WERI-Rb-1 (cell line): Measurements from ENCODE around the gene AHRR.

ENCODE experiments used
- DNase-seq: peaks from one replicate; pipeline ENCODE4 v3.0.0-alpha.2; 2020
- H3K27ac ChIP-seq: fragments of 250-450 bp; sonication (Bioruptor Pico); 2 replicates; pipeline ENCODE4 v1.5.1; 2020; ENCODE audit warnings: mild to moderate bottlenecking, moderate library complexity
- H3K27me3 ChIP-seq: fragments of 250-450 bp; sonication (Bioruptor Pico); 2 replicates; pipeline ENCODE4 v1.5.1; 2021; ENCODE audit warnings: mild to moderate bottlenecking, low read depth, moderate library complexity; ENCODE audit not compliant: insufficient read depth, severe bottlenecking
- H3K36me3 ChIP-seq: fragments of 250-450 bp; sonication (Bioruptor Pico); 2 replicates; pipeline ENCODE4 v1.5.1; 2020; ENCODE audit warnings: mild to moderate bottlenecking, moderate library complexity
- H3K4me3 ChIP-seq: 2 replicates; pipeline ENCODE4 v1.5.1; 2011; ENCODE audit warnings: low read depth, mild to moderate bottlenecking, control low read depth, low read length
- H3K9me3 ChIP-seq: fragments of 250-450 bp; sonication (Bioruptor Pico); 2 replicates; pipeline ENCODE4 v1.5.1; 2021; ENCODE audit warnings: mild to moderate bottlenecking, moderate library complexity; ENCODE audit not compliant: severe bottlenecking
- CTCF ChIP-seq: IDR thresholded peaks from 2 replicates; pipeline ENCODE4 v1.5.1; 2011; ENCODE audit warnings: low read depth, mild to moderate bottlenecking, control low read depth, inconsistent platforms, low read length

AHRR gene

GRCh38 chr5:372996-373709, 51.6 kb downstream of the AHRR start:
- no peak for TF ChIP-seq CTCF
- Histone ChIP-seq H3K9me3 (no peaks in the 10 kb centered on the region), H3K36me3 (no peaks in the 10 kb centered on the region), H3K27ac (no peak overlapping the region), H3K27me3 (peaks cover 11% of the 10 kb centered on the region), H3K4me3 (peak overlapping the region; percentile 23; the same call in 1 of the 2 replicates)
- no peak for DNase-seq

GRCh38 chr5:373710-374602, 52.4 kb downstream of the AHRR start:
- H3K27ac ChIP-seq, result no peak overlapping the region
- peak; percentile 49 for DNase-seq
- no peaks in the 10 kb centered on the region for H3K36me3 ChIP-seq
- peaks cover 7% of the 10 kb centered on the region for H3K27me3 ChIP-seq
- H3K4me3 ChIP-seq, result peak overlapping the region; percentile 23; the same call in 1 of the 2 replicates
- no peaks in the 10 kb centered on the region for H3K9me3 ChIP-seq
- no peak for TF ChIP-seq CTCF

GRCh38 chr5:374631-375335, 53.3 kb downstream of the AHRR start:
- Histone ChIP-seq H3K27ac (no peak overlapping the region), H3K4me3 (no peak overlapping the region), H3K9me3 (no peaks in the 10 kb centered on the region), H3K27me3 (peaks cover 7% of the 10 kb centered on the region), H3K36me3 (no peaks in the 10 kb centered on the region)
- TF ChIP-seq CTCF, result no peak
- DNase-seq, result no peak

GRCh38 chr5:375336-375920, 53.9 kb downstream of the AHRR start:
- no peak for TF ChIP-seq CTCF
- Histone ChIP-seq H3K36me3 (no peaks in the 10 kb centered on the region), H3K27me3 (peaks cover 7% of the 10 kb centered on the region), H3K27ac (no peak overlapping the region), H3K4me3 (no peak overlapping the region), H3K9me3 (no peaks in the 10 kb centered on the region)
- DNase-seq, result no peak

GRCh38 chr5:375921-376798, 54.6 kb downstream of the AHRR start:
- Histone ChIP-seq H3K27ac (no peak overlapping the region), H3K36me3 (no peaks in the 10 kb centered on the region), H3K27me3 (peaks cover 7% of the 10 kb centered on the region), H3K4me3 (no peak overlapping the region), H3K9me3 (no peaks in the 10 kb centered on the region)
- no peak for DNase-seq
- no peak for TF ChIP-seq CTCF
